H9 (cell line): ENCODE data around the gene MAPKAPK3. TPM values are rescaled to one million over a fixed set of nuclear protein-coding genes. Genes with fewer than 3 reads are reported as not detected.

ENCODE experiments used
- DNase-seq: peaks from one replicate; pipeline ENCODE4 v3.0.0-alpha.2; 2017
- H2AFZ ChIP-seq: one replicate; pipeline ENCODE4 v1.6.1; 2013; ENCODE audit warnings: mild to moderate bottlenecking, low read length, control low read depth, moderate library complexity
- H2AK5ac ChIP-seq: 2 replicates; pipeline ENCODE4 v1.6.1; 2013; ENCODE audit warnings: low read length, control low read depth, mixed read lengths; ENCODE audit not compliant: insufficient read length
- H2BK120ac ChIP-seq: one replicate; pipeline ENCODE4 v1.6.1; 2013; ENCODE audit warnings: low read depth, mild to moderate bottlenecking, low read length, control low read depth, inconsistent platforms; ENCODE audit not compliant: poor library complexity, severe bottlenecking
- H2BK12ac ChIP-seq: 2 replicates; pipeline ENCODE4 v1.6.1; 2013; ENCODE audit warnings: low read length, control low read depth, mixed read lengths, low read depth; ENCODE audit not compliant: insufficient read length
- H2BK15ac ChIP-seq: 2 replicates; pipeline ENCODE4 v1.6.1; 2013; ENCODE audit warnings: low read depth, low read length, control low read depth
- H2BK20ac ChIP-seq: one replicate; pipeline ENCODE4 v1.6.1; 2013; ENCODE audit warnings: low read depth, mild to moderate bottlenecking, low read length, control low read depth, inconsistent platforms; ENCODE audit not compliant: poor library complexity, severe bottlenecking
- H2BK5ac ChIP-seq: 2 replicates; pipeline ENCODE4 v1.6.1; 2013; ENCODE audit warnings: low read length, control low read depth, mixed read lengths; ENCODE audit not compliant: insufficient read length
- H3K14ac ChIP-seq: 2 replicates; pipeline ENCODE4 v1.6.1; 2013; ENCODE audit warnings: low read length, control low read depth; ENCODE audit not compliant: insufficient read depth
- H3K18ac ChIP-seq: 2 replicates; pipeline ENCODE4 v1.6.1; 2013; ENCODE audit warnings: low read depth, mild to moderate bottlenecking, mixed read lengths, low read length, control low read depth; ENCODE audit not compliant: insufficient read length
- H3K23ac ChIP-seq: 2 replicates; pipeline ENCODE4 v1.6.1; 2013; ENCODE audit warnings: low read length, control low read depth, mixed read lengths, low read depth; ENCODE audit not compliant: insufficient read length
- H3K23me2 ChIP-seq: 2 replicates; pipeline ENCODE4 v1.6.1; 2013; ENCODE audit warnings: low read depth, mild to moderate bottlenecking, mixed read lengths, low read length, control low read depth; ENCODE audit not compliant: insufficient read length, poor library complexity, severe bottlenecking
- H3K27ac ChIP-seq: 2 replicates; pipeline ENCODE4 v1.5.1; 2013; ENCODE audit warnings: low read length, control low read depth, mixed read lengths, low read depth; ENCODE audit not compliant: insufficient read length
- H3K27me3 ChIP-seq: 2 replicates; pipeline ENCODE4 v1.6.1; 2013; ENCODE audit warnings: low read length, control low read depth, inconsistent platforms; ENCODE audit not compliant: insufficient read depth
- H3K4ac ChIP-seq: 2 replicates; pipeline ENCODE4 v1.6.1; 2013; ENCODE audit warnings: low read depth, mild to moderate bottlenecking, control low read depth, inconsistent platforms, low read length, moderate library complexity
- H3K4me1 ChIP-seq: 2 replicates; pipeline ENCODE4 v1.6.1; 2013; ENCODE audit warnings: low read length, control low read depth, inconsistent platforms; ENCODE audit not compliant: insufficient read depth
- H3K4me2 ChIP-seq: 2 replicates; pipeline ENCODE4 v1.6.1; 2013; ENCODE audit warnings: low read length, control low read depth, mixed read lengths; ENCODE audit not compliant: insufficient read length, insufficient read depth
- H3K56ac ChIP-seq: 2 replicates; pipeline ENCODE4 v1.6.1; 2013; ENCODE audit warnings: low read depth, mild to moderate bottlenecking, mixed read lengths, low read length, control low read depth; ENCODE audit not compliant: insufficient read length
- H3K79me1 ChIP-seq: 2 replicates; pipeline ENCODE4 v1.6.1; 2013; ENCODE audit warnings: low read depth, mild to moderate bottlenecking, moderate library complexity, low read length, control low read depth, inconsistent platforms; ENCODE audit not compliant: insufficient read depth, poor library complexity, severe bottlenecking
- H3K79me2 ChIP-seq: 2 replicates; pipeline ENCODE4 v1.6.1; 2013; ENCODE audit warnings: low read length, control low read depth, inconsistent platforms; ENCODE audit not compliant: insufficient read depth
- H3K9ac ChIP-seq: 2 replicates; pipeline ENCODE4 v1.6.1; 2013; ENCODE audit warnings: low read length, control low read depth, mixed read lengths; ENCODE audit not compliant: insufficient read length; ENCODE audit errors: extremely low read depth
- H3K9me3 ChIP-seq: one replicate; pipeline ENCODE4 v1.6.1; 2013; ENCODE audit warnings: low read depth, low read length, inconsistent platforms; ENCODE audit not compliant: control insufficient read depth
- H3T11ph ChIP-seq: one replicate; pipeline ENCODE4 v1.6.1; 2013; ENCODE audit warnings: mild to moderate bottlenecking, low read length, control low read depth, inconsistent platforms
- H4K20me1 ChIP-seq: one replicate; pipeline ENCODE4 v1.6.1; 2013; ENCODE audit not compliant: control insufficient read depth, insufficient read length, insufficient read depth
- H4K5ac ChIP-seq: 2 replicates; pipeline ENCODE4 v1.6.1; 2013; ENCODE audit warnings: low read depth, mild to moderate bottlenecking, mixed read lengths, low read length, control low read depth; ENCODE audit not compliant: insufficient read length
- H4K8ac ChIP-seq: replicated peaks from 2 replicates; pipeline ENCODE4 v1.6.1; 2013; ENCODE audit warnings: low read length, control low read depth, mixed read lengths, low read depth; ENCODE audit not compliant: insufficient read length
- H4K91ac ChIP-seq: 2 replicates; pipeline ENCODE4 v1.6.1; 2013; ENCODE audit warnings: low read depth, mild to moderate bottlenecking, moderate library complexity, mixed read lengths, low read length, control low read depth; ENCODE audit not compliant: insufficient read length
- H3K27ac Mint-ChIP-seq, 3 experiments: 2 replicates in 2 of 3; 3 replicates in 1 of 3; pipeline ENCODE4 v1.8.0; 2020 to 2021; ENCODE audit warnings: mixed read lengths in 3 of 3, mild to moderate bottlenecking in 1 of 3, moderate library complexity in 1 of 3
- H3K27me3 Mint-ChIP-seq: 2 replicates; pipeline ENCODE4 v1.8.0; 2021; ENCODE audit warnings: low read depth, mild to moderate bottlenecking, moderate library complexity, mixed read lengths
- H3K36me3 Mint-ChIP-seq, 3 experiments: 2 replicates in 2 of 3; 3 replicates in 1 of 3; pipeline ENCODE4 v1.8.0; 2020 to 2021; ENCODE audit warnings: low read depth in 3 of 3, mixed read lengths in 3 of 3; ENCODE audit not compliant: insufficient read depth in 1 of 3
- H3K4me1 Mint-ChIP-seq, 2 experiments: 2 replicates each; pipeline ENCODE4 v1.8.0; 2020; ENCODE audit warnings: mixed read lengths in 2 of 2
- H3K4me3 Mint-ChIP-seq, 2 experiments: 2 replicates in 1 of 2; 3 replicates in 1 of 2; pipeline ENCODE4 v1.8.0; 2020 to 2021; ENCODE audit warnings: mild to moderate bottlenecking in 2 of 2, mixed read lengths in 2 of 2, moderate library complexity in 1 of 2
- H3K9me3 Mint-ChIP-seq, 2 experiments: 2 replicates in 1 of 2; 3 replicates in 1 of 2; pipeline ENCODE4 v1.8.0; 2020; ENCODE audit warnings: mild to moderate bottlenecking in 2 of 2, mixed read lengths in 2 of 2, moderate library complexity in 1 of 2
- WGBS: extraction: QIAGEN DNeasy Blood & Tissue Kit; methylation state at CpG from one replicate; pipeline ENCODE4 v1.1.7; 2013; ENCODE audit warnings: missing lambda C conversion rate, low lambda C conversion rate, mixed read lengths; ENCODE audit not compliant: insufficient read length; ENCODE audit errors: extremely low coverage; 5-methylcytosine and 5-hydroxymethylcytosine counted together
- microRNA-seq: library from miRNA; unstranded; fragments of <30 nt; microRNA quantifications from one replicate; pipeline ENCODE4, GENCODE V29; 2020; ENCODE audit warnings: borderline microRNAs expressed
- total RNA-seq: library from RNA; stranded (reverse); gene quantifications from 2 replicates; pipeline ENCODE4 v1.2.1, GENCODE V29; 2021
- TF ChIP-seq, protein P1 (sequence below): fragments of 200-600 bp; sonication (generic); conservative IDR thresholded peaks from 3 replicates; pipeline ENCODE4 v1.8.0; 2021; ENCODE audit warnings: antibody characterized with exemption, mild to moderate bottlenecking

MAPKAPK3 gene
- total RNA-seq, 1 experiment from 2014 or later: 57.9 TPM

DNA sequence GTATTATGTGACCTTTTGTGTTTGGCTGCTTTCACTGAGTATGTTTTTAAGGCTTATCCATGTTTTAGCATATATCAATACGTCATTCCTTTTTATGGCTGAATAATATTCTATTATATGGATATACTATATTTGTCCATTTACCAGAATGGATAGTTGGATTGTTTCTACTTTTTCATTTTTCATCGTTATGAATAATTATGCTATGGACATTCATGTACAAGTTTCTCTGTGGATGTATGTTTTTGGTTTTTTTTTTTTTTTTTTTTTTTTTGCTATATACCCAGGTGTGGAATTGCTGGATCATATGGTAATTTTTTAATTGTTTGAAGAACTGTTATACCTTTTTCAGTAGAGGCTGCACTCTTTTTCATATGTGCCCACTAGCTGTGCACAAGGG, 81.3 kb downstream of the MAPKAPK3 start:
- no peaks in the 10 kb centered on the region for H4K20me1 ChIP-seq
- peaks cover 29 to 32% of the 10 kb centered on the region in 2 experiments for H3K9me3 Mint-ChIP-seq
- no peak for DNase-seq
- H2BK5ac ChIP-seq: no peak overlapping the region
- peaks cover 2% of the 10 kb centered on the region; the same call in 1 of the 2 replicates for H3K79me2 ChIP-seq
- no peaks in the 10 kb centered on the region for H3K27me3 Mint-ChIP-seq
- H3K23me2 ChIP-seq: no peaks in the 10 kb centered on the region
- H3K14ac ChIP-seq: no peak overlapping the region
- no peak overlapping the region for H3K4me2 ChIP-seq
- H2BK15ac ChIP-seq: no peak overlapping the region
- TF ChIP-seq, protein P1, sequence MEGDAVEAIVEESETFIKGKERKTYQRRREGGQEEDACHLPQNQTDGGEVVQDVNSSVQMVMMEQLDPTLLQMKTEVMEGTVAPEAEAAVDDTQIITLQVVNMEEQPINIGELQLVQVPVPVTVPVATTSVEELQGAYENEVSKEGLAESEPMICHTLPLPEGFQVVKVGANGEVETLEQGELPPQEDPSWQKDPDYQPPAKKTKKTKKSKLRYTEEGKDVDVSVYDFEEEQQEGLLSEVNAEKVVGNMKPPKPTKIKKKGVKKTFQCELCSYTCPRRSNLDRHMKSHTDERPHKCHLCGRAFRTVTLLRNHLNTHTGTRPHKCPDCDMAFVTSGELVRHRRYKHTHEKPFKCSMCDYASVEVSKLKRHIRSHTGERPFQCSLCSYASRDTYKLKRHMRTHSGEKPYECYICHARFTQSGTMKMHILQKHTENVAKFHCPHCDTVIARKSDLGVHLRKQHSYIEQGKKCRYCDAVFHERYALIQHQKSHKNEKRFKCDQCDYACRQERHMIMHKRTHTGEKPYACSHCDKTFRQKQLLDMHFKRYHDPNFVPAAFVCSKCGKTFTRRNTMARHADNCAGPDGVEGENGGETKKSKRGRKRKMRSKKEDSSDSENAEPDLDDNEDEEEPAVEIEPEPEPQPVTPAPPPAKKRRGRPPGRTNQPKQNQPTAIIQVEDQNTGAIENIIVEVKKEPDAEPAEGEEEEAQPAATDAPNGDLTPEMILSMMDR: no peak
- H2AFZ ChIP-seq: no peak overlapping the region
- no peak overlapping the region for H4K8ac ChIP-seq
- H3K4ac ChIP-seq: no peak overlapping the region
- no peak overlapping the region for H4K5ac ChIP-seq
- peaks cover 15 to 33% (median 25%) of the 10 kb centered on the region in 3 experiments for H3K36me3 Mint-ChIP-seq
- H3T11ph ChIP-seq: no peak overlapping the region
- no peak overlapping the region for H3K27ac Mint-ChIP-seq
- no peak overlapping the region for H2AK5ac ChIP-seq
- peaks cover 11 to 16% of the 10 kb centered on the region in 2 experiments; a peak in 3 of 4 replicates for H3K4me1 Mint-ChIP-seq
- no peak overlapping the region for H2BK120ac ChIP-seq
- H4K91ac ChIP-seq: no peak overlapping the region
- H2BK12ac ChIP-seq: no peak overlapping the region
- no peak overlapping the region for H3K18ac ChIP-seq
- H3K27me3 ChIP-seq: no peaks in the 10 kb centered on the region
- H3K27ac ChIP-seq: no peak overlapping the region
- H3K9me3 ChIP-seq: no peaks in the 10 kb centered on the region
- no peak overlapping the region for H3K23ac ChIP-seq
- H3K56ac ChIP-seq: no peak overlapping the region
- WGBS: no CpG with 5 or more reads among the region's 2 CpGs
- H3K4me1 ChIP-seq: no peaks in the 10 kb centered on the region
- H3K79me1 ChIP-seq: no peaks in the 10 kb centered on the region
- H3K9ac ChIP-seq: no peak overlapping the region
- H2BK20ac ChIP-seq: no peak overlapping the region
- H3K4me3 Mint-ChIP-seq: no peak overlapping the region

Small RNAs within 50 kb of the gene (microRNA-seq; reads per million reads assigned to microRNA genes)
- 6.6 reads per million, percentile 39 among the genes with 10 or more reads in this experiment for gene MIR4787

Other genes starting within 250 kb of the MAPKAPK3 start
- gene CACNA2D2, start 113.5 kb upstream of the MAPKAPK3 start, total RNA-seq: 27.7 and 28.1 TPM in 2 replicates
- gene C3orf18, start 49.4 kb upstream of the MAPKAPK3 start, total RNA-seq: 5.5 and 7.1 TPM in 2 replicates
- 11.6 and 12.5 TPM in 2 replicates for gene HEMK1, start 47.6 kb upstream of the MAPKAPK3 start, total RNA-seq
- 1.7 and 2.2 TPM in 2 replicates for gene CISH, start 5.4 kb upstream of the MAPKAPK3 start, total RNA-seq
- 7.0 and 8.3 TPM in 2 replicates for gene DOCK3, start 57.8 kb downstream of the MAPKAPK3 start, total RNA-seq